Measurements from ENCODE around the gene CDK6. TPM values are rescaled to one million over a fixed set of nuclear protein-coding genes. Genes with fewer than 3 reads are reported as not detected.

Gene CDK6
- total RNA-seq, 4 donors from 2014 or later, result 11.2 to 18.5 (median 13.2) TPM

GRCh38 chr7:92603089-92603445 lies 233.3 kb downstream of the CDK6 start:
- intact Hi-C loops (cut with DNase I), result no loop called here
- DNase-seq, result no peak

GRCh38 chr7:92602352-92603088 lies 233.9 kb downstream of the CDK6 start:
- Histone ChIP-seq H3K36me3 (no peaks in the 10 kb centered on the region), H3K27ac (no peak overlapping the region), H3K4me3 (replicated peaks in 1 of 3) (no peak overlapping the region), H3K27me3 (no peaks in the 10 kb centered on the region), H3K9me3 (no peaks in the 10 kb centered on the region), H3K4me1 (no peaks in the 10 kb centered on the region)
- TF ChIP-seq CTCF (IDR thresholded peaks at IDR 0.05), result no peak
- TF ChIP-seq POLR2A (IDR thresholded peaks at IDR 0.05), result no peak
- intact Hi-C loops (cut with DNase I), result no loop called here
- no peak for DNase-seq
- 91 to 96% methylated on average over 2 of the region's 2 CpGs for WGBS, 2 donors

More at GRCh38 chr7:92603089-92603445, 233.3 kb downstream of the CDK6 start:
- no peak for TF ChIP-seq POLR2A (IDR thresholded peaks at IDR 0.05)
- no peak for TF ChIP-seq CTCF (IDR thresholded peaks at IDR 0.05)
- H3K36me3 ChIP-seq, result no peaks in the 10 kb centered on the region
- no peaks in the 10 kb centered on the region for H3K27me3 ChIP-seq
- WGBS, 2 donors, result 87 to 89% methylated on average over 1 of the region's 1 CpG
- no peaks in the 10 kb centered on the region for H3K9me3 ChIP-seq
- no peak overlapping the region for H3K27ac ChIP-seq
- no peak overlapping the region for H3K4me3 ChIP-seq (replicated peaks in 1 of 3)
- no peaks in the 10 kb centered on the region for H3K4me1 ChIP-seq

DNA sequence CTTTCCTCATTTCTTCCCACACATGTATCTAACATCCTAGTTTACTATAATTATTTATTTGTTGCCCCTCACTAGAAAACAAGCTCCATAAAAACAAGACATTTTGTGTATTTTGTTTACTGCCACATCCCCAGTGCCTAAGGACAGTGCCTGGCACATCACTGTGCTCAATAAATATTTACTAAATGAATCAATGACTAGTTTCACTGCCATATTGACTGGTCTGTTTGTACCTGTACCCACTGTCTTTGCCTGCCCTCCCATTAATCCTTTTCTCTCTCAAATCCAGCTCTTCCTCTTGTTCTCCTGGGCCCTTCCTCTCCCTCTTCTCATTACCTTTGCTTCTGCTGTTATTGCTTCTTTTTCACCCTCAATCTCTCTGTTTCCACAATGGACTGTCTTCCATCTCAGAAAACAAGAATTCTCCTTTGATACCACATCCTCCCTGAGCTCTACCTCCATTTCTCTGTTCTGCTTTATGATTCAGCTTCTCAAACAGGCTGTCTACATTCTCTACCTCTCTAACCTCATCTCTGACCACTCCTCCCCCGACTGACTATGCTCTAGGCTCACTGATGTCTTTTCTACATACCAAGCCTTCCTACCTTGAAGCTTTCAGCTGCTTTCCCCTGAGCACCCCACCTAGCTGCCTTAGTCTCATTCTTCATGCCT lies 237.9 kb downstream of the CDK6 start:
- intact Hi-C loops (cut with DNase I), result no loop called here
- no peak for DNase-seq
- no peaks in the 10 kb centered on the region for H3K9me3 ChIP-seq
- no peaks in the 10 kb centered on the region for H3K36me3 ChIP-seq
- H3K4me3 ChIP-seq (replicated peaks in 1 of 3), result no peak overlapping the region
- no peaks in the 10 kb centered on the region for H3K4me1 ChIP-seq
- WGBS, 2 donors, result 46 to 58% methylated on average over 1 of the region's 1 CpG
- no peak for TF ChIP-seq CTCF (IDR thresholded peaks at IDR 0.05)
- TF ChIP-seq POLR2A (IDR thresholded peaks at IDR 0.05), result no peak
- H3K27ac ChIP-seq, result no peak overlapping the region
- H3K27me3 ChIP-seq, result no peaks in the 10 kb centered on the region

DNA sequence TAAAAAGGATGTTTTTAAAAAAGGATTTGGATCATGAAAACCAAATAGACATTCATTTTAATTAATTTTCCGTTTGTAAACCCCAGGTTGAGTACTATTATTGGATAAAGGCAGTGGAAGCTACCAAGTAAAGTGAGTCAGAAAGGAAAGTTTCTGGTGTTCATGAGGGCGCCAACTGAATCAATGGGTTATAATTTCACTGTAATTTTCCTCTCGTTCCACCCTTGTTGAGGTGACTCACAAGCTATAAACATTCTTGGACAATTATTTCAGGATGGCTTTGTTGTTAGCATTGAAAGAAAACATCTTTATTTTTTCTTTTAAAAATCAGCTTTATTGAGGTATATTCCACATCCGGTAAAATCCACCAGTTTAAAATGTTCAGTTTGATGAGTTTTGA lies 241.1 kb downstream of the CDK6 start:
- no peaks in the 10 kb centered on the region for H3K9me3 ChIP-seq
- H3K4me1 ChIP-seq, result no peaks in the 10 kb centered on the region
- DNase-seq, result no peak
- H3K4me3 ChIP-seq (replicated peaks in 1 of 3), result no peak overlapping the region
- TF ChIP-seq CTCF (IDR thresholded peaks at IDR 0.05) (no peak), POLR2A (IDR thresholded peaks at IDR 0.05) (no peak)
- H3K36me3 ChIP-seq, result no peaks in the 10 kb centered on the region
- 76 to 78% methylated on average over 4 of the region's 4 CpGs for WGBS, 2 donors
- H3K27ac ChIP-seq, result no peak overlapping the region
- no peaks in the 10 kb centered on the region for H3K27me3 ChIP-seq
- intact Hi-C loops (cut with DNase I), result no loop called here

DNA sequence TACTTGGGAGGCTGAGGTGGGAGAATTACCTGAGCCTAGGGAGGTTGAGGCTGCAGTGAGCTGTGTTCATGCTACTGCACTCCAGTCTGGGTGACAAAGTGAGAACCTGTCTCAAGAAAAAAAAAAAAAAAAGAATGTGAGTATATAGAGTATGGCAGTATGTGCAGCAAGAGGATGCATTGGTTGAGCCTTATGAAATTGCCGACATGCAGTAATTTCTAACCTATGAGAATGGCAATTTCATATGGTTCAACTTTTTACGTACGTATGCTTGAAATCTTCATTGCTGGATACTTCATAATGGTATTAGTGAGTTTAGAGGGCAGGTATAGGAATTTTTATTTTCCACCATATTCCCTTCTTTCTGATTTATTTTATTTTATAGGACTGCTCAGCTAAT lies 241.6 kb downstream of the CDK6 start:
- no peak for DNase-seq
- Histone ChIP-seq H3K4me3 (replicated peaks in 1 of 3) (no peak overlapping the region), H3K36me3 (no peaks in the 10 kb centered on the region), H3K27me3 (no peaks in the 10 kb centered on the region), H3K9me3 (no peaks in the 10 kb centered on the region), H3K4me1 (no peaks in the 10 kb centered on the region), H3K27ac (no peak overlapping the region)
- intact Hi-C loops (cut with DNase I), result no loop called here
- WGBS, 2 donors, result 96 to 98% methylated on average over 3 of the region's 3 CpGs
- TF ChIP-seq POLR2A (IDR thresholded peaks at IDR 0.05), result no peak
- TF ChIP-seq CTCF (IDR thresholded peaks at IDR 0.05), result no peak

All from thyroid gland (tissue), 4 donors.